SK-N-MC (cell line): ENCODE data around the gene DSTN.

ENCODE experiments used
- DNase-seq: peaks from one replicate; pipeline ENCODE4 v3.0.0-alpha.2; 2011; ENCODE audit warnings: low read depth, low spot score
- H3K27ac ChIP-seq: fragments of 200-600 bp; sonication (generic); 2 replicates; pipeline ENCODE4 v1.5.1; 2016; ENCODE audit warnings: mixed run types
- H3K36me3 ChIP-seq: fragments of 200-600 bp; sonication (generic); 2 replicates; pipeline ENCODE4 v1.6.1; 2017; ENCODE audit warnings: antibody characterized with exemption, low read length, mixed read lengths; ENCODE audit not compliant: insufficient read depth
- H3K4me3 ChIP-seq: fragments of 200-600 bp; sonication (generic); 2 replicates; pipeline ENCODE4 v1.5.1; 2016
- H3K9ac ChIP-seq: fragments of 200-600 bp; sonication (generic); 2 replicates; pipeline ENCODE4 v1.8.0; 2017; ENCODE audit warnings: mixed run types, mixed read lengths; ENCODE audit not compliant: insufficient read length
- H3K9me3 ChIP-seq: fragments of 200-600 bp; sonication (generic); 2 replicates; pipeline ENCODE4 v1.6.1; 2017; ENCODE audit warnings: low read depth, mild to moderate bottlenecking, antibody characterized with exemption, low read length, moderate library complexity, mixed read lengths
- EZH2 ChIP-seq: fragments of 200-600 bp; sonication (generic); IDR thresholded peaks from one replicate; pipeline ENCODE4 v1.6.1; 2017; ENCODE audit warnings: antibody characterized with exemption
- FOXP2 ChIP-seq: optimal IDR thresholded peaks from 2 replicates; pipeline ENCODE3; 2011; ENCODE audit warnings: mild to moderate bottlenecking, moderate library complexity; ENCODE audit not compliant: insufficient read depth; ENCODE audit errors: extremely low read length, control extremely low read depth
- POLR2AphosphoS5 ChIP-seq: IDR thresholded peaks from 2 replicates; pipeline ENCODE4 v1.6.1; 2012; ENCODE audit warnings: mild to moderate bottlenecking, low read depth, low read length, borderline replicate concordance

DSTN gene

GRCh38 chr20:17569616-17570346, at the start of gene DSTN:
TSS of gene DSTN (plus strand) at chr20:17570075. CDS start at chr20:17570209, 134 bp downstream.
- Histone ChIP-seq H3K9ac (peak within 1 kb of the TSS; percentile 88), H3K27ac (peak within 1 kb of the TSS; percentile 79; the same call in 1 of the 2 replicates), H3K9me3 (no peaks in the 10 kb centered on the region), H3K36me3 (peaks cover 8% of the 10 kb centered on the region), H3K4me3 (peak within 1 kb of the TSS; percentile 96)
- TF ChIP-seq EZH2 (no peak), FOXP2 (no peak), POLR2AphosphoS5 (peak; percentile 86; the same call in 1 of the 2 replicates)
- no peak for DNase-seq

- Histone ChIP-seq H3K9ac (peak overlapping the region; percentile 38), H3K27ac (peak overlapping the region; percentile 97), H3K4me3 (peak overlapping the region; percentile 61), H3K36me3 (no peaks in the 10 kb centered on the region), H3K9me3 (no peaks in the 10 kb centered on the region)
- DNase-seq, result peak; percentile 96
- TF ChIP-seq POLR2AphosphoS5 (peak; percentile 61), EZH2 (no peak), FOXP2 (peak; percentile 31)
Observed at GRCh38 chr20:17520583-17520982, 49.3 kb upstream of the DSTN start.

GRCh38 chr20:17522528-17522927, 47.3 kb upstream of the DSTN start:
- Histone ChIP-seq H3K36me3 (no peaks in the 10 kb centered on the region), H3K4me3 (no peak overlapping the region), H3K9ac (no peak overlapping the region), H3K9me3 (no peaks in the 10 kb centered on the region), H3K27ac (no peak overlapping the region)
- no peak for DNase-seq
- no peak for TF ChIP-seq EZH2
- TF ChIP-seq POLR2AphosphoS5, result no peak
- TF ChIP-seq FOXP2, result no peak

GRCh38 chr20:17523326-17523725, 46.5 kb upstream of the DSTN start:
- no peak for DNase-seq
- no peak overlapping the region for H3K27ac ChIP-seq
- no peaks in the 10 kb centered on the region for H3K36me3 ChIP-seq
- TF ChIP-seq POLR2AphosphoS5 (no peak), EZH2 (no peak), FOXP2 (no peak)
- H3K9me3 ChIP-seq, result no peaks in the 10 kb centered on the region
- H3K9ac ChIP-seq, result no peak overlapping the region
- H3K4me3 ChIP-seq, result no peak overlapping the region

- Histone ChIP-seq H3K9me3 (no peaks in the 10 kb centered on the region), H3K4me3 (no peak overlapping the region), H3K27ac (no peak overlapping the region), H3K36me3 (no peaks in the 10 kb centered on the region), H3K9ac (no peak overlapping the region)
- TF ChIP-seq FOXP2, result no peak
- TF ChIP-seq EZH2, result no peak
- TF ChIP-seq POLR2AphosphoS5, result no peak
- no peak for DNase-seq
Observed at GRCh38 chr20:17524560-17524959, 45.3 kb upstream of the DSTN start.

- Histone ChIP-seq H3K9me3 (no peaks in the 10 kb centered on the region), H3K9ac (no peak overlapping the region), H3K27ac (no peak overlapping the region), H3K36me3 (no peaks in the 10 kb centered on the region), H3K4me3 (no peak overlapping the region)
- DNase-seq, result no peak
- TF ChIP-seq POLR2AphosphoS5, result no peak
Observed at GRCh38 chr20:17525132-17525531, 44.7 kb upstream of the DSTN start.

GRCh38 chr20:17525650-17526049, 44.2 kb upstream of the DSTN start:
- Histone ChIP-seq H3K27ac (no peak overlapping the region), H3K9me3 (no peaks in the 10 kb centered on the region), H3K36me3 (no peaks in the 10 kb centered on the region), H3K4me3 (no peak overlapping the region), H3K9ac (no peak overlapping the region)
- no peak for DNase-seq
- TF ChIP-seq POLR2AphosphoS5 (no peak), FOXP2 (no peak), EZH2 (no peak)

- DNase-seq, result no peak
- H3K9ac ChIP-seq, result no peak overlapping the region
- no peak overlapping the region for H3K27ac ChIP-seq
- no peaks in the 10 kb centered on the region for H3K36me3 ChIP-seq
- H3K4me3 ChIP-seq, result no peak overlapping the region
- no peak for TF ChIP-seq FOXP2
- TF ChIP-seq EZH2, result no peak
- no peak for TF ChIP-seq POLR2AphosphoS5
- no peaks in the 10 kb centered on the region for H3K9me3 ChIP-seq
Observed at GRCh38 chr20:17529586-17529985, 40.3 kb upstream of the DSTN start.

- no peak for DNase-seq
- peak overlapping the region; percentile 85 for H3K4me3 ChIP-seq
- peak overlapping the region; percentile 45; the same call in 1 of the 2 replicates for H3K27ac ChIP-seq
- H3K9me3 ChIP-seq, result no peaks in the 10 kb centered on the region
- peak overlapping the region; percentile 90 for H3K9ac ChIP-seq
- no peak for TF ChIP-seq FOXP2
- no peak for TF ChIP-seq EZH2
- TF ChIP-seq POLR2AphosphoS5, result no peak
- H3K36me3 ChIP-seq, result no peaks in the 10 kb centered on the region
Observed at GRCh38 chr20:17530153-17530552, 39.7 kb upstream of the DSTN start.
